ENCODE results near the gene KRTAP10-11.
"Not testable (repeated sequence)": the region's sequence is repeated elsewhere in the genome, so short reads cannot be mapped to it uniquely, and the experiment has no call there.

KRTAP10-11 gene

GRCh38 chr21:44653656-44654575 is 7.7 kb downstream of the KRTAP10-11 start:
- H2AFZ ChIP-seq (ENCODE audit: low read depth, low read length): no peak overlapping the region
- H3K4me1 ChIP-seq (ENCODE audit: insufficient read depth, low read length): no peaks in the 10 kb centered on the region
- H3K9me3 ChIP-seq (ENCODE audit: low read length): no peaks in the 10 kb centered on the region
- H3K27me3 ChIP-seq (ENCODE audit: insufficient read depth, low read length): no peaks in the 10 kb centered on the region
- no peaks in the 10 kb centered on the region for H3K36me3 ChIP-seq (ENCODE audit: insufficient read depth, low read length)
- H3K4me3 ChIP-seq (ENCODE audit: low read length): no peak overlapping the region

DNA sequence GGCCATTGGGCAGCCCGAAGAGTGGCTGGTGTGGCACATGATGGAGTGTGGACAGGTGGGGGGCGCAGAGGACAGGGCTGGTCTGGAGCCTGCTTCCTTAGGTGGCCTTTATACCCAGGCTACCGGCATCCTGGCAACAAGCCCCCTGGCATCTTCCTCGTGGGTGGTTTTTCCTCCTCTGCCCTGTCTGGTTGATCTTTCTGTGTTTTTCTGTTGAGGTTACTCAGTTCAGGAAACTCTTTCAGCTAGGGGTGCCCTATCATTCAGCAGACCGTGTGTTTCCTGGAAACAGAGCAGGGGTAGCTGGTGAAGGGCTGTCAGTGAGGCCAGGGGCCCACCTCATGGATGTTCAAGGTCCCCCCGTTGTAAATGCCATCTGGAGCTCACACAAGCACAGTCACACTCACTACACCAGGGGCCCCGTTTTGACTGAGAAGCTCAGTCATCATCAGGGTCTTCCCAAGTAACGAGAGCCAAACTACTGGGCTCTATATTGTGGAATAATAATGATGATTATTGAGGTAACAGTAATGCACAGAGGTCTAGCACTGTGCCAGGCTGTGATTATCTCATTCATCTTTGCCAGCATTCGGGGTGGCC is 8.5 kb downstream of the KRTAP10-11 start, which contains the start of gene KRTAP12-4:
TSS of gene KRTAP12-4 (minus strand) at position 84 of the 600 bp plus-strand sequence. CDS start at position 39, 45 bp downstream.
- Histone ChIP-seq H3K9me3 (ENCODE audit: low read length) (no peaks in the 10 kb centered on the region), H3K4me3 (ENCODE audit: low read length) (no peak within 1 kb of the TSS), H2AFZ (ENCODE audit: low read depth, low read length) (no peak within 1 kb of the TSS), H3K36me3 (ENCODE audit: insufficient read depth, low read length) (no peaks in the 10 kb centered on the region), H3K4me1 (ENCODE audit: insufficient read depth, low read length) (no peaks in the 10 kb centered on the region), H3K27me3 (ENCODE audit: insufficient read depth, low read length) (no peaks in the 10 kb centered on the region)

- no peaks in the 10 kb centered on the region for H3K27me3 ChIP-seq (ENCODE audit: insufficient read depth, low read length)
- no peak overlapping the region for H3K4me3 ChIP-seq (ENCODE audit: low read length)
- H3K36me3 ChIP-seq (ENCODE audit: insufficient read depth, low read length): no peaks in the 10 kb centered on the region
- no peaks in the 10 kb centered on the region for H3K9me3 ChIP-seq (ENCODE audit: low read length)
- no peaks in the 10 kb centered on the region for H3K4me1 ChIP-seq (ENCODE audit: insufficient read depth, low read length)
- no peak overlapping the region for H2AFZ ChIP-seq (ENCODE audit: low read depth, low read length)
These were observed 10.7 kb downstream of the KRTAP10-11 start for GRCh38 chr21:44656868-44657267.

DNA sequence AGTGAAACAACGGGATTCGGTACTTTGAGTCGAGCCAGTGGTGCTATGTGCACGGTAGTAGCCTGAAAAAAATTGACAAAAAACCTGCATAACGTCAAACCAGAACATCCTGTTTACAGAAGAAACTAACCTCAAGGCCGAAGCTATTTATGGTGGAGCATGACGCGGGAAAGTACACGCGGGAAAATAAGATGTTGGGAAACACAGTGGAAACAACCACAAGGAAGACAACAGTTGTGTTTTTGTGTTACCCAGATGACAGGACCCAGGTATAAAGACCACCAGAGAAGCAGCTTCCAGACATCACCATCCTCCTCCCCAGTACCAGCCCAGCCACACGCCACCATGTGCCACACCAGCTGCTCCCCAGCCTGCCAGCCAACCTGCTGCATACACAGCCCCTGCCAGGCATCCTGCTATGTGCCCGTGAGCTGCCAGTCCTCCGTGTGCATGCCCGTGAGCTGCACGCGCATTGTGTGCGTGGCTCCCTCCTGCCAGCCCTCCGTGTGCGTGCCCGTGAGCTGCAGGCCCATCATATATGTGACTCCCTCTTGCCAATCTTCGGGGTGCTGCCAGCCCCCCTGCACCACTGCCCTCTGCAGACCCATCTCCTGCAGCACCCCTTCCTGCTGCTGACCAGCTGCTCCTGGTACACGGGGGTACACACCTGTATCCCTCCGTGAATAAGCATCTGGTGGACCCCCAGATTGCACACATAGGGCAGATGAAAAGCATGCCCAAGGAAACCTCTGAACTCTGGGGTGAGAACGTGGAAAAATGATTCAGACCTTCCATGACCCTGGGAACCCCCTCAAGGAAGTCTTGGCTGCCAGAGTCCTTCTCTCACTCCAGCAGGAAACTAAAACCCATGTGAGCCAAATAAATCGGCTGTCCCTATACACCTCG is 11.7 kb downstream of the KRTAP10-11 start, which contains the start of gene KRTAP12-3:
TSS of gene KRTAP12-3 (plus strand) at position 298 of the 906 bp plus-strand sequence. CDS start at position 346, 48 bp downstream.
- Histone ChIP-seq H3K36me3 (ENCODE audit: insufficient read depth, low read length) (no peaks in the 10 kb centered on the region), H3K27me3 (ENCODE audit: insufficient read depth, low read length) (no peaks in the 10 kb centered on the region), H3K9me3 (ENCODE audit: low read length) (no peaks in the 10 kb centered on the region), H2AFZ (ENCODE audit: low read depth, low read length) (no peak within 1 kb of the TSS), H3K4me3 (ENCODE audit: low read length) (no peak within 1 kb of the TSS), H3K4me1 (ENCODE audit: insufficient read depth, low read length) (no peaks in the 10 kb centered on the region)

DNA sequence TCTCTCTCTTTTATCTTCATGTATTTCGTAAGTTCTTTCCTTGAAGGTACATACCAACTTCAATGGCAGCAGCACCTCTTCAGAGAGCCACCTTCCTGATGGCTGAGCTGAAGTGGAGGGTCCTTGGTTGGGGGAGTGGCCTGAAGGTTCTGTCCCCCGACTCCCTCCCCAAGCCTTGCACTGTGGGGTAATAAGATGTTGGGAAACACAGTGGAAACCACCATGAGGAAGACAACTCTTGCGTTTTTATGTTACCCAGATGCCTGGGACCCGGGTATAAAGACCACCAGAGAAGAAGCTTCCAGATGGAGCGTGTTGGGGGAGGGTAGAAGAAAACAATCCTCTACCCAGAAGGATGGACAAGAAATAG is 12.3 kb downstream of the KRTAP10-11 start:
- no peaks in the 10 kb centered on the region for H3K36me3 ChIP-seq (ENCODE audit: insufficient read depth, low read length)

DNA sequence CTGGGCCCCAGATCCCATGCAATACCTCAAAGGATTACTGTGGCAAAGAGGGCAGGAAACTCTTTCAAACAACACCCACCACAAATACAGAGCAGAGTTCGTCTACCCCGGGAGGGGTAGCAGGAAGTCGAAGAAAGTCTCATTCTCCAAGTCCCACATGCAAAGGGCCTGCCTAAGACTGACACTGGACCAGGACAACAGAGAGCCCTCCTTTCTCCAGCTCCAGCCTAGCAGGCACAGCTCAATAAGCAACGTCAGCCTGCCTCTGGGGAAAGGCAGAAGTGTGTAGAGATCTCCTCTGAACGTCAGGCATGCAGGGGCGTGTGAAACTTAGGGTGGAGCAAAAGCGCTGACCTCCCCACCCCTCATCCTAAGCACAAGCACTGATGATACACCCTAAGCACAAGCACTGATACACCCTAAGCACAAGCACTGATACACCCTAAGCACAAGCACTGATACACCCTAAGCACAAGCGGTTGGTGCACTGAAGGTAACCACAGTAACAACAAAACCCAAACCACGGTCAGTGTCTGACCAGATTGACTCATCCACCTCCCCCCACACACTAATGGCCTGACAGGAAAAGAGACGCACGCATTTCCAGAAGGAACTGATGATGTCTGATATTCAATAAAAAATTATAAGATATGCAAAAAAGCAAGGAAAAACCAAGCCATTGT is 12.8 kb downstream of the KRTAP10-11 start:
- Histone ChIP-seq H2AFZ (ENCODE audit: low read depth, low read length) (no peak overlapping the region), H3K4me3 (ENCODE audit: low read length) (no peak overlapping the region), H3K27me3 (ENCODE audit: insufficient read depth, low read length) (no peaks in the 10 kb centered on the region), H3K4me1 (ENCODE audit: insufficient read depth, low read length) (no peaks in the 10 kb centered on the region), H3K9me3 (ENCODE audit: low read length) (no peaks in the 10 kb centered on the region), H3K36me3 (ENCODE audit: insufficient read depth, low read length) (no peaks in the 10 kb centered on the region)

More for the DNA sequence above, 12.3 kb downstream of the KRTAP10-11 start:
- Histone ChIP-seq H2AFZ (ENCODE audit: low read depth, low read length) (no peak overlapping the region), H3K9me3 (ENCODE audit: low read length) (no peaks in the 10 kb centered on the region), H3K27me3 (ENCODE audit: insufficient read depth, low read length) (no peaks in the 10 kb centered on the region), H3K4me1 (ENCODE audit: insufficient read depth, low read length) (no peaks in the 10 kb centered on the region), H3K4me3 (ENCODE audit: low read length) (no peak overlapping the region)

- not testable (repeated sequence) for H3K4me1 ChIP-seq (ENCODE audit: insufficient read depth, low read length); H2AFZ ChIP-seq (ENCODE audit: low read depth, low read length); H3K36me3 ChIP-seq (ENCODE audit: insufficient read depth, low read length); H3K9me3 ChIP-seq (ENCODE audit: low read length); H3K4me3 ChIP-seq (ENCODE audit: low read length); H3K27me3 ChIP-seq (ENCODE audit: insufficient read depth, low read length)
These were observed 15.4 kb downstream of the KRTAP10-11 start for GRCh38 chr21:44661567-44661966.

- H3K4me1 ChIP-seq (ENCODE audit: insufficient read depth, low read length): no peaks in the 10 kb centered on the region
- H3K27me3 ChIP-seq (ENCODE audit: insufficient read depth, low read length): no peaks in the 10 kb centered on the region
- no peak overlapping the region for H2AFZ ChIP-seq (ENCODE audit: low read depth, low read length)
- peaks cover 2% of the 10 kb centered on the region for H3K9me3 ChIP-seq (ENCODE audit: low read length)
- H3K4me3 ChIP-seq (ENCODE audit: low read length): no peak overlapping the region
- no peaks in the 10 kb centered on the region for H3K36me3 ChIP-seq (ENCODE audit: insufficient read depth, low read length)
These were observed 18.5 kb downstream of the KRTAP10-11 start for GRCh38 chr21:44664691-44665090.

- Histone ChIP-seq H3K27me3 (ENCODE audit: insufficient read depth, low read length) (no peaks in the 10 kb centered on the region), H3K9me3 (ENCODE audit: low read length) (peaks cover 6% of the 10 kb centered on the region), H3K4me1 (ENCODE audit: insufficient read depth, low read length) (no peaks in the 10 kb centered on the region), H3K36me3 (ENCODE audit: insufficient read depth, low read length) (no peaks in the 10 kb centered on the region), H2AFZ (ENCODE audit: low read depth, low read length) (no peak within 1 kb of the TSS), H3K4me3 (ENCODE audit: low read length) (no peak within 1 kb of the TSS)
These were observed 20.4 kb downstream of the KRTAP10-11 start, which contains the start of gene KRTAP12-2 for GRCh38 chr21:44666401-44667320. Gene KRTAP12-2, minus strand, starts transcription at chr21:44666927. Its CDS starts 41 bp downstream, at chr21:44666886.

- H2AFZ ChIP-seq (ENCODE audit: low read depth, low read length): no peak overlapping the region
- no peak overlapping the region for H3K4me3 ChIP-seq (ENCODE audit: low read length)
- H3K9me3 ChIP-seq (ENCODE audit: low read length): peaks cover 8% of the 10 kb centered on the region
- no peaks in the 10 kb centered on the region for H3K36me3 ChIP-seq (ENCODE audit: insufficient read depth, low read length)
- H3K27me3 ChIP-seq (ENCODE audit: insufficient read depth, low read length): no peaks in the 10 kb centered on the region
- H3K4me1 ChIP-seq (ENCODE audit: insufficient read depth, low read length): no peaks in the 10 kb centered on the region
These were observed 21.4 kb downstream of the KRTAP10-11 start for GRCh38 chr21:44667612-44668011.

DNA sequence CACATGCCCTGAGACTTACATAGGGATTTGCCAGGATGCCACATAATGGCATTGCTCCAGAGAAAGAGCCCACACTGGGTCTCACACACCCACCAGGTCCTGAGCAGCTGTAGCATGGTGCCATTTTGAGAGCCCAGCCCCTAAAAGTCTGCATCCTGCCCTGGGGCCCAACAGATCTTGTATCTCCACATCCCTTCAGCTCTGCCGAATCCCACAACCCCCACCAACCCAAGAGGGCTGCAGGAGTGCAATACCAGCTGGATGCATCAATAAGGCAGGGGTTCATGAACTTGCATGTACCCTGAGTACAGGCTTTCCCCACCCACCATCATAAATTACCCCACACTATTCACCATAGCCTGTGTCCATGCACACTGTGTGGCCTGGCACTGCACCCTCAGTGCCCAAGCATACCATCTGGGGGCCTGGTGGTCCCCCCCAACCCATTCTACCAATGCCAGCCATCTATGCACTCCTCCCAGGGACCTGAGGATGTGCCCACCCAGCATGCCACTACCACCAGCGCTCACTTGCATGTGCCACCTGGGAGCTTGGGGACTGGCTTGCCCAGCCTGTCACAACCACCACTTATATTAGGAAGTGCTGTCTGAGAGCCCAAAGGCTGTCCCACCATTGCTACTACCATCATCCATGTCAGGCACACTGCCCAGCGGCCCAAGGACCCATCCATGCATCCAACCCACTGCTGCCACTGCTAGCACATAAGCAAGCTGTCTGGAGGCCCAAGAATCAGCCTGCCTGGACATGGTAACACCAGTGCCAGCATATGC is 24.6 kb downstream of the KRTAP10-11 start:
- no peaks in the 10 kb centered on the region for H3K36me3 ChIP-seq (ENCODE audit: insufficient read depth, low read length)
- H3K4me3 ChIP-seq (ENCODE audit: low read length): no peak overlapping the region
- H3K9me3 ChIP-seq (ENCODE audit: low read length): peaks cover 8% of the 10 kb centered on the region

More for the DNA sequence above, 24.6 kb downstream of the KRTAP10-11 start:
- H3K4me1 ChIP-seq (ENCODE audit: insufficient read depth, low read length): no peaks in the 10 kb centered on the region
- no peaks in the 10 kb centered on the region for H3K27me3 ChIP-seq (ENCODE audit: insufficient read depth, low read length)
- no peak overlapping the region for H2AFZ ChIP-seq (ENCODE audit: low read depth, low read length)
